SJSA1 (cell line): Measurements from ENCODE around the gene DLL1. TPM values are rescaled to one million over a fixed set of nuclear protein-coding genes. Genes with fewer than 3 reads are reported as not detected.

ENCODE experiments used
- DNase-seq, 2 experiments: peaks; one replicate each; pipeline ENCODE4 v3.0.0-alpha.2; 2015 to 2020; ENCODE audit warnings: low spot score in 2 of 2, low read depth in 1 of 2
- H3K27ac ChIP-seq: fragments of 250-450 bp; sonication (Bioruptor Pico); 2 replicates; pipeline ENCODE4 v1.5.1; 2020; ENCODE audit warnings: mild to moderate bottlenecking, moderate library complexity
- H3K27me3 ChIP-seq: fragments of 250-450 bp; sonication (Bioruptor Pico); replicated peaks from 2 replicates; pipeline ENCODE4 v1.5.1; 2020; ENCODE audit warnings: mild to moderate bottlenecking, moderate library complexity
- H3K36me3 ChIP-seq: fragments of 250-450 bp; sonication (Bioruptor Pico); 2 replicates; pipeline ENCODE4 v1.5.1; 2020; ENCODE audit warnings: mild to moderate bottlenecking
- H3K4me1 ChIP-seq: fragments of 250-450 bp; sonication (Bioruptor Pico); replicated peaks from 2 replicates; pipeline ENCODE4 v1.6.1; 2021; ENCODE audit warnings: mild to moderate bottlenecking
- H3K4me3 ChIP-seq: fragments of 250-450 bp; sonication (Bioruptor Pico); 2 replicates; pipeline ENCODE4 v1.5.1; 2020; ENCODE audit warnings: mild to moderate bottlenecking
- H3K9me3 ChIP-seq: fragments of 250-450 bp; sonication (Bioruptor Pico); replicated peaks from 2 replicates; pipeline ENCODE4 v1.5.1; 2020; ENCODE audit warnings: mild to moderate bottlenecking
- total RNA-seq: library from RNA; depleted of rRNA; stranded (reverse); fragments of >200 nt; shearing (Covaris generic); gene quantifications from 2 replicates; pipeline ENCODE4 v1.2.3, GENCODE V29; 2014

Gene DLL1
- total RNA-seq, 1 experiment from 2014 or later = 0.03 TPM

GRCh38 chr6:170305805-170306323 lies 15.0 kb upstream of the DLL1 start:
- peaks cover 17% of the 10 kb centered on the region for H3K4me1 ChIP-seq
- DNase-seq = peak in 1 of 2 experiments; percentile 24
- peaks cover 15% of the 10 kb centered on the region for H3K36me3 ChIP-seq
- H3K27ac ChIP-seq = peak overlapping the region; percentile 15; the same call in 1 of the 2 replicates
- peak overlapping the region; percentile 92 for H3K4me3 ChIP-seq
- H3K27me3 ChIP-seq = no peaks in the 10 kb centered on the region
- no peaks in the 10 kb centered on the region for H3K9me3 ChIP-seq

GRCh38 chr6:170301184-170301583 lies 10.3 kb upstream of the DLL1 start:
- H3K9me3 ChIP-seq = 0 out of 2 replicates have a peak, but pooled peaks cover 3% of the 10 kb centered on the region
- peaks cover 12% of the 10 kb centered on the region for H3K4me1 ChIP-seq
- peaks cover 43% of the 10 kb centered on the region for H3K27me3 ChIP-seq
- no peak overlapping the region for H3K27ac ChIP-seq
- H3K36me3 ChIP-seq = no peaks in the 10 kb centered on the region
- no peak for DNase-seq
- no peak overlapping the region for H3K4me3 ChIP-seq

GRCh38 chr6:170298688-170299087 lies 7.8 kb upstream of the DLL1 start:
- no peak overlapping the region for H3K27ac ChIP-seq

GRCh38 chr6:170297576-170298330 lies 6.9 kb upstream of the DLL1 start:
- DNase-seq = no peak
- Histone ChIP-seq H3K27me3 (peaks cover 78% of the 10 kb centered on the region), H3K9me3 (0 out of 2 replicates have a peak, but pooled peaks cover 9% of the 10 kb centered on the region), H3K36me3 (no peaks in the 10 kb centered on the region), H3K4me3 (no peak overlapping the region), H3K4me1 (peaks cover 21% of the 10 kb centered on the region), H3K27ac (no peak overlapping the region)

More at GRCh38 chr6:170298688-170299087, 7.8 kb upstream of the DLL1 start:
- H3K4me1 ChIP-seq = peaks cover 21% of the 10 kb centered on the region
- peaks cover 68% of the 10 kb centered on the region for H3K27me3 ChIP-seq
- H3K4me3 ChIP-seq = no peak overlapping the region
- H3K9me3 ChIP-seq = 0 out of 2 replicates have a peak, but pooled peaks cover 9% of the 10 kb centered on the region
- H3K36me3 ChIP-seq = no peaks in the 10 kb centered on the region
- DNase-seq = peak in 1 of 2 experiments; percentile 19

- DNase-seq = peak in 1 of 2 experiments; percentile 43
- no peaks in the 10 kb centered on the region for H3K36me3 ChIP-seq
- H3K27me3 ChIP-seq = peaks cover 86% of the 10 kb centered on the region
- peaks cover 22% of the 10 kb centered on the region for H3K4me1 ChIP-seq
- H3K27ac ChIP-seq = no peak overlapping the region
- 0 out of 2 replicates have a peak, but pooled peaks cover 9% of the 10 kb centered on the region for H3K9me3 ChIP-seq
- H3K4me3 ChIP-seq = no peak overlapping the region
Observed at GRCh38 chr6:170296746-170297575, 6.1 kb upstream of the DLL1 start.

- H3K27ac ChIP-seq = no peak overlapping the region
- DNase-seq = peak in 1 of 2 experiments; percentile 27
- no peak overlapping the region for H3K4me3 ChIP-seq
- H3K36me3 ChIP-seq = no peaks in the 10 kb centered on the region
- H3K4me1 ChIP-seq = peaks cover 28% of the 10 kb centered on the region
- peaks cover 91% of the 10 kb centered on the region for H3K27me3 ChIP-seq
- H3K9me3 ChIP-seq = 0 out of 2 replicates have a peak, but pooled peaks cover 9% of the 10 kb centered on the region
Observed at GRCh38 chr6:170296423-170296745, 5.5 kb upstream of the DLL1 start.

GRCh38 chr6:170295510-170296422 lies 4.9 kb upstream of the DLL1 start:
- Histone ChIP-seq H3K9me3 (0 out of 2 replicates have a peak, but pooled peaks cover 9% of the 10 kb centered on the region), H3K4me3 (peak overlapping the region; percentile 31), H3K36me3 (no peaks in the 10 kb centered on the region), H3K4me1 (peaks cover 32% of the 10 kb centered on the region), H3K27ac (no peak overlapping the region), H3K27me3 (peaks cover 96% of the 10 kb centered on the region)
- DNase-seq = peak; percentile 43 to 49

GRCh38 chr6:170294813-170295509 lies 4.1 kb upstream of the DLL1 start:
- H3K36me3 ChIP-seq = no peaks in the 10 kb centered on the region
- peak; percentile 13 to 37 for DNase-seq
- H3K4me3 ChIP-seq = peak overlapping the region; percentile 31
- peaks cover 37% of the 10 kb centered on the region for H3K4me1 ChIP-seq
- H3K27ac ChIP-seq = no peak overlapping the region
- peaks cover 99% of the 10 kb centered on the region for H3K27me3 ChIP-seq
- 0 out of 2 replicates have a peak, but pooled peaks cover 11% of the 10 kb centered on the region for H3K9me3 ChIP-seq

GRCh38 chr6:170294298-170294730 lies 3.4 kb upstream of the DLL1 start:
- DNase-seq = peak; percentile 10 to 16
- Histone ChIP-seq H3K4me3 (no peak overlapping the region), H3K27me3 (peaks cover 99% of the 10 kb centered on the region), H3K36me3 (no peaks in the 10 kb centered on the region), H3K9me3 (0 out of 2 replicates have a peak, but pooled peaks cover 11% of the 10 kb centered on the region), H3K4me1 (peaks cover 44% of the 10 kb centered on the region), H3K27ac (no peak overlapping the region)

- H3K4me3 ChIP-seq = no peak overlapping the region
- DNase-seq = peak in 1 of 2 experiments; percentile 17
- 0 out of 2 replicates have a peak, but pooled peaks cover 11% of the 10 kb centered on the region for H3K9me3 ChIP-seq
- H3K36me3 ChIP-seq = no peaks in the 10 kb centered on the region
- H3K27ac ChIP-seq = no peak overlapping the region
- peaks cover 46% of the 10 kb centered on the region for H3K4me1 ChIP-seq
- peaks cover 99% of the 10 kb centered on the region for H3K27me3 ChIP-seq
Observed at GRCh38 chr6:170293341-170294231, 2.7 kb upstream of the DLL1 start.

- Histone ChIP-seq H3K27ac (no peak overlapping the region), H3K9me3 (0 out of 2 replicates have a peak, but pooled peaks cover 11% of the 10 kb centered on the region), H3K27me3 (peaks cover 99% of the 10 kb centered on the region), H3K36me3 (no peaks in the 10 kb centered on the region), H3K4me3 (no peak overlapping the region), H3K4me1 (peaks cover 46% of the 10 kb centered on the region)
- DNase-seq = peak in 1 of 2 experiments; percentile 18
Observed at GRCh38 chr6:170292407-170293158, 1.7 kb upstream of the DLL1 start.
